ENCODE data around the gene GFRA4. TPM values are rescaled to one million over a fixed set of nuclear protein-coding genes. Genes with fewer than 3 reads are reported as not detected.

GFRA4 gene
- total RNA-seq, 6 experiments from 2014 or later = not detected

- no peak for ATAC-seq
- 65% methylated on average over 4 of the region's 13 CpGs for WGBS (ENCODE audit: insufficient coverage, low coverage, low lambda C conversion rate, missing lambda C conversion rate)
- H3K4me3 ChIP-seq = no peak overlapping the region
Measured at GRCh38 chr20:3701061-3701998, 38.1 kb upstream of the GFRA4 start.

GRCh38 chr20:3699037-3699436 lies 35.8 kb upstream of the GFRA4 start:
- H3K4me3 ChIP-seq = no peak overlapping the region
- H3K4me1 ChIP-seq = no peaks in the 10 kb centered on the region
- no peaks in the 10 kb centered on the region for H3K9me3 ChIP-seq
- intact Hi-C loops (cut with DNase I) = no loop called here
- no peak for TF ChIP-seq POLR2A (IDR thresholded peaks at IDR 0.05)
- no peak for TF ChIP-seq CTCF (IDR thresholded peaks at IDR 0.05)
- no peaks in the 10 kb centered on the region for H3K27me3 ChIP-seq
- no peak overlapping the region for H3K27ac ChIP-seq
- DNase-seq (no peak), ATAC-seq (no peak)
- no peaks in the 10 kb centered on the region for H3K36me3 ChIP-seq
- WGBS (ENCODE audit: insufficient coverage, low coverage, low lambda C conversion rate, missing lambda C conversion rate) = no CpG with 5 or more reads among the region's 16 CpGs

More at GRCh38 chr20:3701061-3701998, 38.1 kb upstream of the GFRA4 start:
- intact Hi-C loops (cut with DNase I) = no loop called here
- Histone ChIP-seq H3K27ac (no peak overlapping the region), H3K36me3 (no peaks in the 10 kb centered on the region), H3K4me1 (no peaks in the 10 kb centered on the region), H3K27me3 (no peaks in the 10 kb centered on the region), H3K9me3 (no peaks in the 10 kb centered on the region)
- DNase-seq = peak in 1 of 3 donors; percentile 40
- TF ChIP-seq CTCF (IDR thresholded peaks at IDR 0.05) (no peak), POLR2A (IDR thresholded peaks at IDR 0.05) (no peak)

DNA sequence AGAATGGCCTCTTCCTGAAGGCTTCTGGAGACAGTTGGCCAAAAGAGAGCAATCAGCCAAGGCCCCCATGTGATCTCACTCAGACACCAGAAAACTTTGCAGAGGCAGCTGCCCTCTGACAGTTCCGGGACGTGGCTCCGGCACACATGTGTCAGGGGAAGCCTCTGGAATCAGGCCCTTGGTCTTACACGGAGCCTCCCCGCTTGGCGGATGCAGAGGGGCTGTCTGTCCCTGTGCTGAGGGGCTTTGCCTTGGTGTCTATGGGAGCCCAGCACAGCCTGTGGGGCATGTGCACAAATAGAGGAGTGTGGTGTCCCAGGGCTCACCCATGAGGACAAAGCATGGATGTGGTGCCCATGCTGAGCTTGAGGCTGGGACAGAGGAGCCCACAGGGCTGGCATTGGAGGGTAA lies 35.4 kb upstream of the GFRA4 start:
- no peak for ATAC-seq
- Histone ChIP-seq H3K27ac (no peak overlapping the region), H3K36me3 (no peaks in the 10 kb centered on the region), H3K9me3 (no peaks in the 10 kb centered on the region), H3K4me3 (no peak overlapping the region), H3K27me3 (no peaks in the 10 kb centered on the region), H3K4me1 (no peaks in the 10 kb centered on the region)
- intact Hi-C loops (cut with DNase I) = no loop called here
- WGBS (ENCODE audit: insufficient coverage, low coverage, low lambda C conversion rate, missing lambda C conversion rate) = no CpG with 5 or more reads among the region's 6 CpGs
- TF ChIP-seq POLR2A (IDR thresholded peaks at IDR 0.05) (no peak), CTCF (IDR thresholded peaks at IDR 0.05) (no peak)
- no peak for DNase-seq

GRCh38 chr20:3697588-3698305 lies 34.5 kb upstream of the GFRA4 start:
- no peaks in the 10 kb centered on the region for H3K9me3 ChIP-seq
- H3K4me1 ChIP-seq = no peaks in the 10 kb centered on the region
- 87% methylated on average over 3 of the region's 18 CpGs for WGBS (ENCODE audit: insufficient coverage, low coverage, low lambda C conversion rate, missing lambda C conversion rate)
- no peak for TF ChIP-seq CTCF (IDR thresholded peaks at IDR 0.05)
- DNase-seq (no peak), ATAC-seq (no peak)
- H3K4me3 ChIP-seq = no peak overlapping the region
- no peaks in the 10 kb centered on the region for H3K36me3 ChIP-seq
- intact Hi-C loops (cut with DNase I) = no loop called here
- H3K27me3 ChIP-seq = no peaks in the 10 kb centered on the region
- H3K27ac ChIP-seq = no peak overlapping the region

All from right lobe of liver (tissue), 6 donors.